SU-DHL-6 (cell line): ENCODE measurements around the gene IL27RA.

Source experiments
- H2AFZ ChIP-seq: fragments of 200-600 bp; sonication (generic); 2 replicates; pipeline ENCODE4 v1.6.1; 2014; ENCODE audit warnings: low read depth, mild to moderate bottlenecking, moderate library complexity, mixed read lengths, antibody characterized with exemption, low read length; ENCODE audit not compliant: severe bottlenecking
- H3F3A ChIP-seq: fragments of 200-600 bp; shearing (Covaris generic); 2 replicates; pipeline ENCODE4 v1.6.0; 2016; ENCODE audit warnings: antibody characterized with exemption, mild to moderate bottlenecking; ENCODE audit not compliant: insufficient read depth
- H3K27ac ChIP-seq: fragments of 200-600 bp; sonication (generic); 2 replicates; pipeline ENCODE4 v1.5.1; 2016; ENCODE audit warnings: low read depth, mild to moderate bottlenecking, low read length, moderate library complexity, mixed read lengths
- H3K27me3 ChIP-seq: fragments of 200-600 bp; sonication (generic), shearing (Covaris generic); 2 replicates; pipeline ENCODE4 v1.6.0; 2014; ENCODE audit warnings: mild to moderate bottlenecking, low read length
- H3K36me3 ChIP-seq: fragments of 200-600 bp; sonication (generic); 2 replicates; pipeline ENCODE4 v1.6.1; 2014; ENCODE audit warnings: mild to moderate bottlenecking, low read length, mixed read lengths
- H3K4me2 ChIP-seq: fragments of 300-600, 200-600 bp; shearing (Covaris generic), sonication (generic); 2 replicates; pipeline ENCODE4 v1.6.0; 2014; ENCODE audit warnings: low read length, low read depth, mild to moderate bottlenecking; ENCODE audit not compliant: poor library complexity, severe bottlenecking
- H3K4me3 ChIP-seq: fragments of 200-600 bp; sonication (generic); 2 replicates; pipeline ENCODE4 v1.5.1; 2014; ENCODE audit warnings: antibody characterized with exemption, low read length, mild to moderate bottlenecking, mixed read lengths; ENCODE audit not compliant: insufficient read depth, poor library complexity, severe bottlenecking
- H3K79me2 ChIP-seq: fragments of 200-600 bp; sonication (generic); 2 replicates; pipeline ENCODE4 v1.6.1; 2014; ENCODE audit warnings: mild to moderate bottlenecking, low read length, moderate library complexity; ENCODE audit not compliant: insufficient read depth
- H3K9ac ChIP-seq: fragments of 200-600 bp; sonication (generic); 2 replicates; pipeline ENCODE4 v1.7.0; 2014; ENCODE audit warnings: mild to moderate bottlenecking, low read length
- H3K9me2 ChIP-seq: fragments of 200-600 bp; sonication (generic); replicated peaks from 2 replicates; pipeline ENCODE4 v1.6.1; 2014; ENCODE audit warnings: low read length; ENCODE audit not compliant: insufficient read depth
- H3K9me3 ChIP-seq: fragments of 200-600 bp; sonication (generic); 2 replicates; pipeline ENCODE4 v1.6.1; 2014; ENCODE audit warnings: low read length, mixed read lengths; ENCODE audit not compliant: insufficient read depth
- H4K20me1 ChIP-seq: fragments of 200-600 bp; sonication (generic); 2 replicates; pipeline ENCODE4 v1.6.1; 2014; ENCODE audit warnings: low read depth, mild to moderate bottlenecking, antibody characterized with exemption, low read length, moderate library complexity, mixed read lengths
- CTCF ChIP-seq: fragments of 200-600 bp; sonication (generic); IDR thresholded peaks from one replicate; pipeline ENCODE4 v1.5.1; 2017; ENCODE audit warnings: antibody characterized with exemption, mild to moderate bottlenecking, low read length, moderate library complexity; ENCODE audit not compliant: insufficient read depth, poor library complexity, severe bottlenecking
- EZH2phosphoT487 ChIP-seq: fragments of 200-600 bp; sonication (generic), shearing (Covaris generic); conservative IDR thresholded peaks from 2 replicates; pipeline ENCODE4 v1.6.1; 2018; ENCODE audit warnings: mild to moderate bottlenecking, antibody characterized with exemption, low read length, moderate library complexity, mixed read lengths

IL27RA gene

DNA sequence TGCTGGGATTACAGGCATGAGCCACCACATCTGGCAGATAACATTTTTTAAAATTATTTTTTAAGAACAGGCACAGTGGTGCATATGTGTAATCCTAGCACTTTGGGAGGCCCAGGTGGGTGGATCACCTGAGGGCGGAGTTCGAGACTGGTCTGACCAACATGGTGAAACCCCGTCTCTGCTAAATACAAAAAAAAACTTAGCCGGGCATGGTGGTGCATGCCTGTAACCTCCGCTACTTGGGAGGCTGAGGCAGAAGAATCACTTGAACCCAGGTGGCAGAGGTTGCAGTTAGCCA lies 30.9 kb downstream of the IL27RA start:
- H3F3A ChIP-seq = no peaks in the 10 kb centered on the region
- H2AFZ ChIP-seq = no peak overlapping the region
- H3K79me2 ChIP-seq = no peaks in the 10 kb centered on the region
- no peaks in the 10 kb centered on the region for H3K36me3 ChIP-seq
- no peaks in the 10 kb centered on the region for H4K20me1 ChIP-seq
- 0 out of 2 replicates have a peak, but pooled peaks cover 4% of the 10 kb centered on the region for H3K27me3 ChIP-seq
- TF ChIP-seq CTCF = no peak
- TF ChIP-seq EZH2phosphoT487 = no peak
- no peak overlapping the region for H3K27ac ChIP-seq
- H3K4me3 ChIP-seq = no peak overlapping the region
- no peak overlapping the region for H3K4me2 ChIP-seq
- no peak overlapping the region for H3K9ac ChIP-seq
- no peaks in the 10 kb centered on the region for H3K9me3 ChIP-seq
- H3K9me2 ChIP-seq = no peaks in the 10 kb centered on the region

DNA sequence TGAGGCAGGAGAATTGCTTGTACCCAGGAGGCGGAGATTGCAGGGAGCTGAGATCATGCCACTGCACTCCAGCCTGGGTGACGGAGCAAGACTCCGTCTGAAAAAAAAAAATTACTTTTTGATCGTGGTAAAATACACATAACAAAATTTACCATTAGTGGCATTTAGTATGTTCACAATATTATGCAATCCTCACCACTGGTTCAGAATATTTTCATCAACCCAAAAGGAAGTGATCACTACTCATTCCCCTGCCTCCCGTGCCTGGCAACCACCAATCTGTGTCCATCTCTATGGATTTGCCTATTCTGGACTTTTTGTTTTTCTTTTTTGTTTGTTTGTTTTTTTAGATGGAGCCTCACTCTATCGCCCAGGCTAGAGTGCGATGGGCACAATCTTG lies 31.5 kb downstream of the IL27RA start:
- Histone ChIP-seq H3K4me2 (no peak overlapping the region), H3K79me2 (no peaks in the 10 kb centered on the region), H3K9me2 (no peaks in the 10 kb centered on the region), H3F3A (no peaks in the 10 kb centered on the region), H3K4me3 (no peak overlapping the region), H3K36me3 (no peaks in the 10 kb centered on the region), H3K9ac (no peak overlapping the region), H3K27me3 (0 out of 2 replicates have a peak, but pooled peaks cover 4% of the 10 kb centered on the region), H4K20me1 (no peaks in the 10 kb centered on the region), H3K9me3 (no peaks in the 10 kb centered on the region), H3K27ac (no peak overlapping the region), H2AFZ (no peak overlapping the region)
- no peak for TF ChIP-seq EZH2phosphoT487
- no peak for TF ChIP-seq CTCF

DNA sequence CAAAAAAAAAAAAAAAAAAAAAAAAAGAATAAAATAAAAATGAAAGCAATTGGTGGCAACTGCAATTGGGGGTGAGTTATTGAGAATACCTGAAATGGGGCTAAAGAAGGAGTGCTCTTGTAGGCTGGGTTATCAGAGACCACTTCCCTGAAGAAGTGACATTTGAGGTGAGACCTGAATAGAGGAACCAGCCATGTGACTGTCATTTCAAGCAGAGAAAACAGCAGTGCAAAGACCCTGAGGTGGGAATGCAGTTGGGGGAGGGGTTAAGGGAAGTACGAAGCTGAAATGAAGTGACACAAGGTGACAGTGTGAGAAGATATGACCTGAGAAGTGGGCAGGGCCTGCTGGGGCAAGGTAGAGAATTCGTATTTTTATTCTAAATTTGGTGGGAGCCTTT lies 34.6 kb downstream of the IL27RA start:
- Histone ChIP-seq H2AFZ (no peak overlapping the region), H3K4me3 (no peak overlapping the region), H3K36me3 (no peaks in the 10 kb centered on the region), H3K9ac (no peak overlapping the region), H3F3A (no peaks in the 10 kb centered on the region), H3K9me2 (no peaks in the 10 kb centered on the region), H3K4me2 (no peak overlapping the region), H4K20me1 (no peaks in the 10 kb centered on the region), H3K79me2 (no peaks in the 10 kb centered on the region), H3K27ac (no peak overlapping the region), H3K27me3 (0 out of 2 replicates have a peak, but pooled peaks cover 4% of the 10 kb centered on the region), H3K9me3 (no peaks in the 10 kb centered on the region)
- TF ChIP-seq CTCF (no peak), EZH2phosphoT487 (no peak)
